ENCODE results near the gene OR14A16.

OR14A16 gene

DNA sequence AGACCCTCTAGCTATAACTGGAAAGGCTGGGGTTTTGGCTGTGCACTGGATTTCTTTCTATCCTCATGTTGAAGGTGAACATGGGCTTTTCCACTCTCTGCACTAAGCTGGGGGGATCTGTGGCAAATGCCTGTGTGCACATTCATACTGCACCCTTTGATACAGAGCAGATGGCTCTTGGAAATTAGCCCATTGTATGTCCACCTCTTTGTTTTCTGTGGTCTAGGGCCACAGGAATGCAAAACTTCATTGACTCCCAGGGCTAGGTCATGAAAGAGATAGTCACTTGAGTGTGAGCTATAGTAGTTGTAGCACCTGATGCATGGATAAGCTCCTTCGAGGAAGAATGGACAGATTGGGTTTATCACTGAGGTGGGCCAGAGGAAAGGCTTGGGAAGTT lies 5.7 kb upstream of the OR14A16 start:
- TF ChIP-seq, protein P1, sequence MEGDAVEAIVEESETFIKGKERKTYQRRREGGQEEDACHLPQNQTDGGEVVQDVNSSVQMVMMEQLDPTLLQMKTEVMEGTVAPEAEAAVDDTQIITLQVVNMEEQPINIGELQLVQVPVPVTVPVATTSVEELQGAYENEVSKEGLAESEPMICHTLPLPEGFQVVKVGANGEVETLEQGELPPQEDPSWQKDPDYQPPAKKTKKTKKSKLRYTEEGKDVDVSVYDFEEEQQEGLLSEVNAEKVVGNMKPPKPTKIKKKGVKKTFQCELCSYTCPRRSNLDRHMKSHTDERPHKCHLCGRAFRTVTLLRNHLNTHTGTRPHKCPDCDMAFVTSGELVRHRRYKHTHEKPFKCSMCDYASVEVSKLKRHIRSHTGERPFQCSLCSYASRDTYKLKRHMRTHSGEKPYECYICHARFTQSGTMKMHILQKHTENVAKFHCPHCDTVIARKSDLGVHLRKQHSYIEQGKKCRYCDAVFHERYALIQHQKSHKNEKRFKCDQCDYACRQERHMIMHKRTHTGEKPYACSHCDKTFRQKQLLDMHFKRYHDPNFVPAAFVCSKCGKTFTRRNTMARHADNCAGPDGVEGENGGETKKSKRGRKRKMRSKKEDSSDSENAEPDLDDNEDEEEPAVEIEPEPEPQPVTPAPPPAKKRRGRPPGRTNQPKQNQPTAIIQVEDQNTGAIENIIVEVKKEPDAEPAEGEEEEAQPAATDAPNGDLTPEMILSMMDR (IDR thresholded peaks at IDR 0.05; ENCODE audit: insufficient read depth, low read length, poor library complexity, severe bottlenecking): no peak
- Histone ChIP-seq H3K36me3 (ENCODE audit: control insufficient read depth, insufficient read depth, low read length) (no peaks in the 10 kb centered on the region), H3K4me3 (replicated peaks; ENCODE audit: low read depth, low read length) (no peak overlapping the region), H3K27me3 (replicated peaks; ENCODE audit: control insufficient read depth, insufficient read depth, low read length) (no peaks in the 10 kb centered on the region)
- no peak for DNase-seq (ENCODE audit: extremely low read depth, insufficient read length)

DNA sequence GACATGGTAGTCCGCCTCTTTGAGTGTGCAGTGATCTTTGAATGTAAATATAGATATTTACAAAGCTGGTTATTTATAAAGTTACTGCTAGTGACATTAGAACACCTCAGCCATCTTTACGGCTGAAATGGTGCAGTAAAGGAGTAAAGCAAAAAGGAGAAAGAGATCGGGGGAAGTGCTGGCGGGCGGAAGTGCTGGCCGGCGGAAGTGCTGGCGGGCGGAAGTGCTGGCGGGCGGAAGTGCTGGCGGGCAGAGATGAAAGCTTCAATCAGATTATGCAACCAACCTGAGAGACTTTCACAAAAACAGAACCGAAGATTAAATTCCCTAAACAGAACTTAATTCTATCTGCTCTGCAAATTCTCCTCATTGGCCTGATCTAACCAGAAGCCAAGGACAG lies 1.4 kb upstream of the OR14A16 start:
- DNase-seq (ENCODE audit: extremely low read depth, insufficient read length): no peak
- Histone ChIP-seq H3K4me3 (replicated peaks; ENCODE audit: low read depth, low read length) (no peak overlapping the region), H3K27me3 (replicated peaks; ENCODE audit: control insufficient read depth, insufficient read depth, low read length) (no peaks in the 10 kb centered on the region), H3K36me3 (ENCODE audit: control insufficient read depth, insufficient read depth, low read length) (no peaks in the 10 kb centered on the region)
- TF ChIP-seq, protein P1 (IDR thresholded peaks at IDR 0.05; ENCODE audit: insufficient read depth, low read length, poor library complexity, severe bottlenecking): no peak

DNA sequence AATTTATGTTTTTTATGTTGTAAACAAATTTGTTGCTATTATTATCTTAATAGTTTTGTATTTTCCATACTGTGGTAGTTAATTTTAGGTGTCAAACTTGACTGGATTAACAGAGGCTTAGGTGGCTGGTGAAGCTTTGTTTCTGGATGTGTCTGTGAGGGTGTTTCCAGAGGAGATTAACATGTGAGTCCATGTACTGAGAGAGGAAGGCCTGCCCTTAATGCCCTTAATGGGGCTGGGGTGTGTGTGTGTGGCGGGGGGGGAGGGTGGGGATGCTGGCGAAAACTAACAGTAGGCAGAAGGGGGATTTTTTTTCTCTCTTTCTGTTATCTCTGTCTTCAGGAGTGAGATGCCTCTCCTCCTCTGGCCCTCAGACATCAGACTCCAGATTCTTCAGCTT lies 1.9 kb downstream of the OR14A16 start:
- no peak overlapping the region for H3K4me3 ChIP-seq (replicated peaks; ENCODE audit: low read depth, low read length)
- no peaks in the 10 kb centered on the region for H3K36me3 ChIP-seq (ENCODE audit: control insufficient read depth, insufficient read depth, low read length)
- DNase-seq (ENCODE audit: extremely low read depth, insufficient read length): no peak
- TF ChIP-seq, protein P1 (IDR thresholded peaks at IDR 0.05; ENCODE audit: insufficient read depth, low read length, poor library complexity, severe bottlenecking): no peak
- no peaks in the 10 kb centered on the region for H3K27me3 ChIP-seq (replicated peaks; ENCODE audit: control insufficient read depth, insufficient read depth, low read length)

DNA sequence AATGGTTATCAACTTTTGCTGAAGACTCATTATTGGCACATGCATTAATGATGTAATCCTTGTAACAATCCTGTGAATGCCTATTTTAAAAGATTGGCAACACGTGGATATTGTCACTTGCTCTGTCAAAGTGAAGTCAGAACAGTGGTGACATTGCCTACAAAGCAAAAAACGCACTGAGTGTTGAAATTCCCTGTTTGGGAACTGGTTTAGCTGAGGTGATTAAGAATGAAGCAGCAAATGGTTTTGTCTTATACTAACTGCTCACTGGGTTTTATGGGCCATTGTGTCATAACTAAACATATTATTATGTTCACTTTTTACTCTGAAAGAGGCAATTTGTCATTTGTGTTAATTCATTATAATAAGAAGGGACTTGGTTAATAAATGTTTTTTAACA lies 11.3 kb downstream of the OR14A16 start:
- no peak overlapping the region for H3K4me3 ChIP-seq (replicated peaks; ENCODE audit: low read depth, low read length)
- no peaks in the 10 kb centered on the region for H3K27me3 ChIP-seq (replicated peaks; ENCODE audit: control insufficient read depth, insufficient read depth, low read length)
- TF ChIP-seq, protein P1 (IDR thresholded peaks at IDR 0.05; ENCODE audit: insufficient read depth, low read length, poor library complexity, severe bottlenecking): no peak
- DNase-seq (ENCODE audit: extremely low read depth, insufficient read length): no peak
- no peaks in the 10 kb centered on the region for H3K36me3 ChIP-seq (ENCODE audit: control insufficient read depth, insufficient read depth, low read length)

DNA sequence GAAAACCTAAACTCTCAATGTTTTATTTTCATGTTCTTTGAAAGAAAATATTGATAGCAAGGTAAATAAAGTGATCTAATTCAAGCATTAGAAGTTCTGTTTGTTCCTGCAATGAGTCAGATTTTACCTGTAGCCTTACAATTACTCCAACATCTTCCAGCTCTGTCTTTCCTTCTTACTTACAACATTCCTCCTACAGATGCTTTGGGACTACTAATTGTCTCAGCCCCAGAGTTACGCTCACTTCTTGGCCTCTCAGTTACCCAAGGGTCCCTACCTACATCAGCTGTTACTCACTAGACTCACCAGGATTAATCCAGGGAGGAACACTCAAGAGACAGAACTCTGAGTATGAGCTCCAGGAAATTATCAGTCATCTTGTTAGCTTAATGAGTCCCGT lies 26.4 kb downstream of the OR14A16 start:
- Histone ChIP-seq H3K27me3 (replicated peaks; ENCODE audit: control insufficient read depth, insufficient read depth, low read length) (no peaks in the 10 kb centered on the region), H3K4me3 (replicated peaks; ENCODE audit: low read depth, low read length) (no peak overlapping the region), H3K36me3 (ENCODE audit: control insufficient read depth, insufficient read depth, low read length) (no peaks in the 10 kb centered on the region)
- TF ChIP-seq, protein P1 (IDR thresholded peaks at IDR 0.05; ENCODE audit: insufficient read depth, low read length, poor library complexity, severe bottlenecking): no peak
- DNase-seq (ENCODE audit: extremely low read depth, insufficient read length): no peak

DNA sequence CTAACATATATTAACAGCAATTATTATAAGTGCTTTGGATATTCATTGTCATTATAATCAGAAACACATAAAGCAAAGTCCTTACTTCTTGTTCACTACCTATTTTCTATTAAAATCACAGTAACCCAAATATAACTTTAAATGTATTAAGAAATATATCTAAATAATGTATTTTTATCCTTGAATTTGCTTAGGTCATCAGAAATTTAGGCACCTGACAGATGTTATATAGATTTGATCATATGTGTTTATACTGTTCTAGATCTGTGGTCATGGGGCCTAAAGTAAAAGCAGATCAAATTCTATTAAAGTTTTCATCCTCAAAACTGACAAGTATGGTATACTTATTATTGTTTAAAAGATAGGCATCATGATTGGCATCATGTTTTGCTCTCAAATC lies 54.3 kb downstream of the OR14A16 start:
- TF ChIP-seq, protein P1 (IDR thresholded peaks at IDR 0.05; ENCODE audit: insufficient read depth, low read length, poor library complexity, severe bottlenecking): no peak
- no peak for DNase-seq (ENCODE audit: extremely low read depth, insufficient read length)
- Histone ChIP-seq H3K27me3 (replicated peaks; ENCODE audit: control insufficient read depth, insufficient read depth, low read length) (no peaks in the 10 kb centered on the region), H3K36me3 (ENCODE audit: control insufficient read depth, insufficient read depth, low read length) (no peaks in the 10 kb centered on the region), H3K4me3 (replicated peaks; ENCODE audit: low read depth, low read length) (no peak overlapping the region)

Data from GM06990 (cell line).